Uterus (tissue), 2 donors: Measurements from ENCODE around the gene SRBD1.

Experiments used
- POLR2A ChIP-seq, 2 donors: fragments of 450-650 bp; IDR thresholded peaks; one replicate each; pipeline ENCODE4 v1.6.1; 2016; ENCODE audit warnings: antibody characterized with exemption in 2 of 2, mild to moderate bottlenecking in 1 of 2, moderate library complexity in 1 of 2
- TF ChIP-seq, protein P1 (sequence below), 4 experiments: fragments of 200-600 bp in 2 of 4; fragments of 450-650 bp in 2 of 4; sonication (generic) in 2 of 4; IDR thresholded peaks; one replicate each; pipeline ENCODE4 v1.5.1; 2016 to 2019; ENCODE audit warnings: antibody characterized with exemption in 4 of 4, mild to moderate bottlenecking in 2 of 4, moderate library complexity in 1 of 4

DNA sequence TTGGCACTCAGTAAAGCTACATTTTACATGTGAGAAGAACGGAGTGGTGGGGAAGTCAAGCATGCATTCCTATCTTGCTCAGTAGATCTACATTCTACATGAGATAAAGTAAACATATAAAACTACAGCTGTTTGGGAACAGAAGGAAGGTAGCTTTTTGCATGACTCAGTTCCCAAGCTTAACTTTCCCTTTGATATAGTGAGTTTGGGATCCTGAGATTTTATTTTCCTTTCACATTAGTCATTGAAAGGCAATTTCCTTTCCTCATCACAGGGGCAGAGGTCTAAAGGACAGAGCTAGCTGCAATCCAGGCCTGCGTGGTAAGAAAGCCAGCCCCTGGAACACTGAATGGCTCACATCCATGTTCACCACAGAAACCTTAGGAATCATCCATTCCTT lies 257.2 kb downstream of the SRBD1 start:
- TF ChIP-seq, protein P1, sequence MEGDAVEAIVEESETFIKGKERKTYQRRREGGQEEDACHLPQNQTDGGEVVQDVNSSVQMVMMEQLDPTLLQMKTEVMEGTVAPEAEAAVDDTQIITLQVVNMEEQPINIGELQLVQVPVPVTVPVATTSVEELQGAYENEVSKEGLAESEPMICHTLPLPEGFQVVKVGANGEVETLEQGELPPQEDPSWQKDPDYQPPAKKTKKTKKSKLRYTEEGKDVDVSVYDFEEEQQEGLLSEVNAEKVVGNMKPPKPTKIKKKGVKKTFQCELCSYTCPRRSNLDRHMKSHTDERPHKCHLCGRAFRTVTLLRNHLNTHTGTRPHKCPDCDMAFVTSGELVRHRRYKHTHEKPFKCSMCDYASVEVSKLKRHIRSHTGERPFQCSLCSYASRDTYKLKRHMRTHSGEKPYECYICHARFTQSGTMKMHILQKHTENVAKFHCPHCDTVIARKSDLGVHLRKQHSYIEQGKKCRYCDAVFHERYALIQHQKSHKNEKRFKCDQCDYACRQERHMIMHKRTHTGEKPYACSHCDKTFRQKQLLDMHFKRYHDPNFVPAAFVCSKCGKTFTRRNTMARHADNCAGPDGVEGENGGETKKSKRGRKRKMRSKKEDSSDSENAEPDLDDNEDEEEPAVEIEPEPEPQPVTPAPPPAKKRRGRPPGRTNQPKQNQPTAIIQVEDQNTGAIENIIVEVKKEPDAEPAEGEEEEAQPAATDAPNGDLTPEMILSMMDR (IDR thresholded peaks at IDR 0.05), result no peak
- no peak for TF ChIP-seq POLR2A (IDR thresholded peaks at IDR 0.05)
